Left hindlimb (tissue), 1 donor: ENCODE data around the gene HBM.
"Not testable (repeated sequence)": the region's sequence is repeated elsewhere in the genome, so short reads cannot be mapped to it uniquely, and the experiment has no call there.

Experiments used
- DNase-seq: peaks from one replicate; pipeline ENCODE4 v3.0.0-alpha.2; 2018

The HBM gene

GRCh38 chr16:188674-189073, 22.9 kb downstream of the HBM start:
- DNase-seq = no peak

GRCh38 chr16:189604-190186, 23.9 kb downstream of the HBM start:
- DNase-seq = no peak

GRCh38 chr16:191831-192230, 26.1 kb downstream of the HBM start:
- no peak for DNase-seq

GRCh38 chr16:192686-193085, 26.9 kb downstream of the HBM start:
- DNase-seq = no peak

GRCh38 chr16:193441-193840, 27.7 kb downstream of the HBM start:
- no peak for DNase-seq

GRCh38 chr16:194516-194915, 28.7 kb downstream of the HBM start:
- no peak for DNase-seq

GRCh38 chr16:200388-200787, 34.6 kb downstream of the HBM start:
- DNase-seq = no peak

GRCh38 chr16:203246-203645, 37.5 kb downstream of the HBM start:
- no peak for DNase-seq

- not testable (repeated sequence) for DNase-seq
Observed at GRCh38 chr16:204046-204445, 38.3 kb downstream of the HBM start.

GRCh38 chr16:209359-209758, 43.6 kb downstream of the HBM start:
- not testable (repeated sequence) for DNase-seq

GRCh38 chr16:211631-212180, 45.9 kb downstream of the HBM start:
- not testable (repeated sequence) for DNase-seq

GRCh38 chr16:212999-213398, 47.2 kb downstream of the HBM start:
- DNase-seq = no peak
